ENCODE data around the gene FAM107B.

GRCh38 chr10:14527915-14528314 lies 246.8 kb downstream of the FAM107B start:
- TF ChIP-seq CTCF (IDR thresholded peaks at IDR 0.05): no peak
- no peak for TF ChIP-seq POLR2A (IDR thresholded peaks at IDR 0.05)

Data from uterus (tissue), 2 donors.